ENCODE results near the gene AMH. TPM values are rescaled to one million over a fixed set of nuclear protein-coding genes. Genes with fewer than 3 reads are reported as not detected.

AMH gene
- total RNA-seq, 1 donor from 2014 or later = not detected

DNA sequence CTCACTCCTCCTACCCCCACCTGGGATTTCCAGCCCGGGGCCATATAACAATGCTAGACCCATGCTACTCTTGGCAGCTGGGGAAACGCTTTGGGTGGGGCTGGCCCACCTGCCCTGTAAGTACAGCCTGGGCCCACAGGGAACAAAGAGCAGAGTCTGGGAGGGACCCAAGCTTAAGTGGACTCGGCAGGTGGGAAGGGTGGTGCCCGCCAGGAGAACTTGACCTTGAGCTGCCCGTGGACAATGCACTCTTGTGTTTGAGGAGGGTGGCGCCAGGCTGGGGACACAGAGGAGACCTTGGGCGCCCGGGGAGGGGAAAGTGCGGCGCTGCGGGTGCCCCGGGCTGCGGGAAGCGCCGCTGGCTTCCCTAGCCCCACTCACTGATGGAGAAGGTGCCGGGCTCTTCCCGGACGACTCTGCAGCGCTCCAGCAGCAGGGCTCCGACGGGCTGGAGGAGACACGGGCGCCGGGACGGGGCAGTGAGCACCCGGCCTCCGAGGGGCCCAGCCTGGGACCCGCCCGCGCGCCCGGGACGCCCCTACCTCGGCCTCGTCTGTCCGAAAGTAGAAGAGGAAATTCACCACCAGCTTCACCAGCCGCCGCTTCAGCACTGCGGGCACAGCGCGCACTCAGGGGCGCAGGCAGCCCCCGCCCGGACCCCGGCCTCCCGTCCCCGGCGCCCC is 13.6 kb upstream of the AMH start:
- DNase-seq (ENCODE audit: low read depth) = no peak
- Histone ChIP-seq H3K36me3 (ENCODE audit: control insufficient read depth, insufficient read depth, low read length) (peaks cover 1% of the 10 kb centered on the region), H3K27me3 (ENCODE audit: control insufficient read depth, insufficient read depth, low read length) (no peaks in the 10 kb centered on the region), H3K4me3 (ENCODE audit: low read depth, low read length) (peak overlapping the region; percentile 85)
- TF ChIP-seq, protein P1, sequence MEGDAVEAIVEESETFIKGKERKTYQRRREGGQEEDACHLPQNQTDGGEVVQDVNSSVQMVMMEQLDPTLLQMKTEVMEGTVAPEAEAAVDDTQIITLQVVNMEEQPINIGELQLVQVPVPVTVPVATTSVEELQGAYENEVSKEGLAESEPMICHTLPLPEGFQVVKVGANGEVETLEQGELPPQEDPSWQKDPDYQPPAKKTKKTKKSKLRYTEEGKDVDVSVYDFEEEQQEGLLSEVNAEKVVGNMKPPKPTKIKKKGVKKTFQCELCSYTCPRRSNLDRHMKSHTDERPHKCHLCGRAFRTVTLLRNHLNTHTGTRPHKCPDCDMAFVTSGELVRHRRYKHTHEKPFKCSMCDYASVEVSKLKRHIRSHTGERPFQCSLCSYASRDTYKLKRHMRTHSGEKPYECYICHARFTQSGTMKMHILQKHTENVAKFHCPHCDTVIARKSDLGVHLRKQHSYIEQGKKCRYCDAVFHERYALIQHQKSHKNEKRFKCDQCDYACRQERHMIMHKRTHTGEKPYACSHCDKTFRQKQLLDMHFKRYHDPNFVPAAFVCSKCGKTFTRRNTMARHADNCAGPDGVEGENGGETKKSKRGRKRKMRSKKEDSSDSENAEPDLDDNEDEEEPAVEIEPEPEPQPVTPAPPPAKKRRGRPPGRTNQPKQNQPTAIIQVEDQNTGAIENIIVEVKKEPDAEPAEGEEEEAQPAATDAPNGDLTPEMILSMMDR (IDR thresholded peaks at IDR 0.05; ENCODE audit: insufficient read depth, low read length, poor library complexity, severe bottlenecking) = no peak

DNA sequence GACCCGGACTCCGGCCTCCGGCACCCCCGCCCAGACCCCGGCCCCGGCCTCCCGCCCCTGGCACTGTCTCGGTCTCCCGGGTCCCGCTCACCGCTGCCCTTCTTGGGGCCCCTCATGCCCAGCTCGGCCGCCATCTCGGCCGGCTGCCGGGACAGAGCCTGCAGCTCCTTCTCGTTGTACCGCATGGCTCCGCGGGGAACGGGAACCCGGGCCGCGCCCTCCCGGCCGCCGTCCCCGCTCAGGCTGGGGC is 13.1 kb upstream of the AMH start:
- no peaks in the 10 kb centered on the region for H3K27me3 ChIP-seq (ENCODE audit: control insufficient read depth, insufficient read depth, low read length)
- H3K36me3 ChIP-seq (ENCODE audit: control insufficient read depth, insufficient read depth, low read length) = peaks cover under 1% of the 10 kb centered on the region
- TF ChIP-seq, protein P1 (IDR thresholded peaks at IDR 0.05; ENCODE audit: insufficient read depth, low read length, poor library complexity, severe bottlenecking) = no peak
- DNase-seq (ENCODE audit: low read depth) = no peak
- peak overlapping the region; percentile 85 for H3K4me3 ChIP-seq (ENCODE audit: low read depth, low read length)

DNA sequence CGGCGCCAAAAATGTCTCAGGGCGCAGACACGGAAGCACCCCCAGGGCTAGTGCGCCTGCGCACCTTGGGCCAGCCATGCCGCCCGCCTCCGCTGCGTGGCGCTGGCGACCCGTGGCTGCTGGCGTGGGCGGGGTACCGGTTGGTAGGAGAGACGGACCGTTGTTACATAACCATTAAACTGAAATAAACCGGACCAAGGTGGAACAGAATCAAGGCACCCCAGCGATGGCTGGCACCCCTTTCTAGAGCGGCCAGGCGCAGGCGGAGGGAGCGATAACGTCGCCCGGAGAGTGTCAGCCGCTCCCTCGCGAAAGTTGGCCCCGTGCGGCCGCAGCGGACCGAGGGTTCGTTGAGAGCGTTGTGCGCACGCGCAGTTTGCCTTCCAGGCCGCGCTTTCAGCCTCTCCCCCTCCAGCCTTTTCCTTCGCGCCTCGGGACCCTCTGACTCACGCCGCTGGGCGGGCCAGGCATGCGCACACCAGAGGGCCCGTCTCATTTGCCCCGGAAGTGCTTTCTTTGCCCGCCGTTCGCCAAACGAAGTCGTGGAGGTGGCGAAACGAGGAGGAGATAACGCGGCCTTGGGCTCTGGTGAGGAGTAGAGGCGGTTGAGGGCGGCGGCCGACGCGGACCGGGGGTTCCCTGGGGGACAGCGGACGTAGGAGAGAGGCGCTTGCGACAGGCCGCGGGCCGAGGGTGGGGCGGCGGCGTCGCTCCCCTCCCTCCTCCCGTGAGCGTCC is 12.6 kb upstream of the AMH start, which contains the start of the genes PLEKHJ1 and SF3A2:
PLEKHJ1 (minus strand) TSS at position 16 of the 737 bp plus-strand sequence. CDS start 81 bp downstream, outside the sequence.
SF3A2 (plus strand) TSS at position 511 of the 737 bp plus-strand sequence. CDS start 6,595 bp downstream, outside the sequence.
- Histone ChIP-seq H3K4me3 (ENCODE audit: low read depth, low read length) (peak within 1 kb of the TSS; percentile 85), H3K27me3 (ENCODE audit: control insufficient read depth, insufficient read depth, low read length) (no peaks in the 10 kb centered on the region), H3K36me3 (ENCODE audit: control insufficient read depth, insufficient read depth, low read length) (no peaks in the 10 kb centered on the region)
- TF ChIP-seq, protein P1 (IDR thresholded peaks at IDR 0.05; ENCODE audit: insufficient read depth, low read length, poor library complexity, severe bottlenecking) = peak; percentile 83
- DNase-seq (ENCODE audit: low read depth) = peak; percentile 79

DNA sequence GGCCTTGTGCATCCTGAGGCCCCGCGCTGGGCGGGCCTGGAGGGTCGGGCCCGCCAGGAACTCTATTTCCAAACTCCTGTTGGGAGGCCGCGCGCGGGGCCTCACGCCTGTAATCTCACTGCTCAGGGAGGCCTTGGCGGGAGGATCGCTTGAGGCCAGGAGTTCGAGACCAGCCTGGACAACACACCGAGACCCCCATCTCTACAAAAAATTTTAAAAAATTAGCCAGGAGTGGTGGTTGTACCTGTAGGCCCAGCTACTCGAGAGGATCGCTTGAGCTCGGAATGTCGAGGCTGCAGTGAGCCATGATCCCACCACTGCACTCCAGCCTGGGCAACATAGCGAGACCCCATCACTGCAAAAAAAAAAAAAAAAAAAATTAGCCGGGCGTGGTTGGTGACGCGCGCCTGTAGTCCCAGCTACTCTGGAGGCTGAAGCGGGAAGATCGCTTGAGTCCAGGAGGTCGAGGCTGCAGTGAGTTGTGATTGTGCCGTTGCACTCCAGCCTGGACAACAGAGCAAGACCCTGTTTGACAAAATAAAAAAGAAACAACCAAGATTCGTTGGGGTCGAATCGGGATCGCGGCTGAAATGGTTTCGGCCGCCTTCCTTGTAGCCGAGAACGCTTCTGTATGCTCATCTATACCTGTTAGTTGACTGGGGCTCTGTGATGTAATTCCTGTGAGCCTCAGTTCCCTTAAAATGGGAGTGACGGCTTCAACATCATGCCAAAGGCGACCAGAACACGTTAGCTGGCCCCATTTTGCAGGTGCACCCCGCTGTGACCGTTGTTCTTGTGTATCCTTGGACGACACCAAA is 11.9 kb upstream of the AMH start:
- Histone ChIP-seq H3K4me3 (ENCODE audit: low read depth, low read length) (peak overlapping the region; percentile 85), H3K36me3 (ENCODE audit: control insufficient read depth, insufficient read depth, low read length) (no peaks in the 10 kb centered on the region)

DNA sequence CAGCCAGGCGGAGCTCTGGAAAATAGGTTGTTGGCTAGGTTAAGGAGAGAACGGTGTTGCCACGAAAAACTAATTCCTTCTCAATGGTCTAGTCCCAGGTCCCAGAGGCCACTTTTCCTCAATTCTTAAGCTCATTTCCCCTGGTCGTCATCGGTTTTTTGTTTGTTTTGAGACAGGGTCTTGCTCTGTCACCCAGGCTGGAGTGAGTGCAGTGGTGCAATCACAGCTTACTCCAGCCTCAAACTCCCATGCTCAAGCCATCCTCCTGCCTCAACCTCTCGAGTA is 11.3 kb upstream of the AMH start:
- Histone ChIP-seq H3K4me3 (ENCODE audit: low read depth, low read length) (peak overlapping the region; percentile 85), H3K27me3 (ENCODE audit: control insufficient read depth, insufficient read depth, low read length) (no peaks in the 10 kb centered on the region), H3K36me3 (ENCODE audit: control insufficient read depth, insufficient read depth, low read length) (no peaks in the 10 kb centered on the region)
- TF ChIP-seq, protein P1 (IDR thresholded peaks at IDR 0.05; ENCODE audit: insufficient read depth, low read length, poor library complexity, severe bottlenecking) = no peak
- no peak for DNase-seq (ENCODE audit: low read depth)

More for the DNA sequence above, 11.9 kb upstream of the AMH start:
- no peak for DNase-seq (ENCODE audit: low read depth)
- TF ChIP-seq, protein P1 (IDR thresholded peaks at IDR 0.05; ENCODE audit: insufficient read depth, low read length, poor library complexity, severe bottlenecking) = no peak
- no peaks in the 10 kb centered on the region for H3K27me3 ChIP-seq (ENCODE audit: control insufficient read depth, insufficient read depth, low read length)
